Measurements from ENCODE around the gene ERO1B.

Gene ERO1B

GRCh38 chr1:236176337-236177336, 105.1 kb downstream of the ERO1B start:
- DNase-seq = no peak

GRCh38 chr1:236175642-236176336, 106.0 kb downstream of the ERO1B start:
- no peak for DNase-seq

- no peak for DNase-seq
Observed at GRCh38 chr1:236173174-236173767, 108.5 kb downstream of the ERO1B start.

- DNase-seq = no peak
Observed at GRCh38 chr1:236172041-236172579, 109.6 kb downstream of the ERO1B start.

GRCh38 chr1:236168716-236169429, 112.9 kb downstream of the ERO1B start:
- no peak for DNase-seq

GRCh38 chr1:236167578-236167977, 114.2 kb downstream of the ERO1B start:
- DNase-seq = no peak

GRCh38 chr1:236167154-236167553, 114.6 kb downstream of the ERO1B start:
- no peak for DNase-seq

- DNase-seq = no peak
Observed at GRCh38 chr1:236166041-236166440, 115.7 kb downstream of the ERO1B start.

All from effector CD8-positive, alpha-beta T cell (primary cell).